ENCODE data around the gene RBM42.

GRCh38 chr19:35675589-35676140, 46.8 kb downstream of the RBM42 start:
- TF ChIP-seq EZH2phosphoT487 (IDR thresholded peaks at IDR 0.05; ENCODE audit: insufficient read depth, low read depth) (no peak), EZH2 (IDR thresholded peaks at IDR 0.05; ENCODE audit: insufficient read depth, poor library complexity, severe bottlenecking) (no peak)
